Activated CD4-positive, alpha-beta memory T cell treated with anti-CD3 and anti-CD28 coated beads for 36 hours (primary cell): Measurements from ENCODE around the gene GRHL3. TPM values are rescaled to one million over a fixed set of nuclear protein-coding genes. Genes with fewer than 3 reads are reported as not detected.
"Not testable (repeated sequence)": the region's sequence is repeated elsewhere in the genome, so short reads cannot be mapped to it uniquely, and the experiment has no call there.

Experiments used
- CTCF ChIA-PET: fragments of 350-600 bp; sonication (Branson Sonifier 250); formaldehyde crosslinking; loops from one replicate; lab custom pipeline; 2021; ENCODE audit warnings: antibody characterized with exemption, inconsistent platforms; lab: Charles Lee
- POLR2A ChIA-PET: fragments of 350-600 bp; sonication (Branson Sonifier 250); formaldehyde crosslinking; loops from one replicate; lab custom pipeline; 2021; ENCODE audit warnings: antibody characterized with exemption; lab: Charles Lee
- DNase-seq: peaks from one replicate; pipeline ENCODE4 v3.0.0-alpha.2; 2020
- H3K27ac Mint-ChIP-seq: one replicate; pipeline ENCODE4 v1.8.0; 2021; ENCODE audit warnings: mixed read lengths
- H3K27me3 Mint-ChIP-seq: one replicate; pipeline ENCODE4 v1.8.0; 2021; ENCODE audit warnings: mixed read lengths
- H3K36me3 Mint-ChIP-seq: one replicate; pipeline ENCODE4 v1.8.0; 2021; ENCODE audit warnings: mixed read lengths
- H3K4me1 Mint-ChIP-seq: one replicate; pipeline ENCODE4 v1.8.0; 2021; ENCODE audit warnings: low read depth, mixed read lengths
- H3K4me3 Mint-ChIP-seq: one replicate; pipeline ENCODE4 v1.8.0; 2021; ENCODE audit warnings: mild to moderate bottlenecking, mixed read lengths
- H3K9me3 Mint-ChIP-seq: one replicate; pipeline ENCODE4 v1.8.0; 2021; ENCODE audit warnings: mixed read lengths
- intact Hi-C: fragments of 100-400 bp; cut with micrococcal nuclease; formaldehyde crosslinking; loops from one replicate; pipeline ENCODE4 v1.15.1; 2023
- total RNA-seq, 2 experiments: library from RNA; stranded (reverse); gene quantifications; one replicate each; pipeline ENCODE4 v1.2.3, GENCODE V29; 2021

Gene GRHL3
- total RNA-seq, 2 experiments from 2014 or later: not detected

- no peak overlapping the region for H3K27ac Mint-ChIP-seq
- no peaks in the 10 kb centered on the region for H3K9me3 Mint-ChIP-seq
- no peak overlapping the region for H3K4me3 Mint-ChIP-seq
- DNase-seq: no peak
- ChIA-PET POLR2A (no interaction called here), CTCF (interaction anchor here (1.5 kb wide), 1 partner anchor 108 kb away, joined by 3 read pairs; no protein-coding TSS in a partner anchor)
- H3K27me3 Mint-ChIP-seq: no peaks in the 10 kb centered on the region
- no peaks in the 10 kb centered on the region for H3K4me1 Mint-ChIP-seq
- no peaks in the 10 kb centered on the region for H3K36me3 Mint-ChIP-seq
- intact Hi-C loops: no loop called here
These were observed 35.6 kb upstream of the GRHL3 start for GRCh38 chr1:24283326-24284155.

DNA sequence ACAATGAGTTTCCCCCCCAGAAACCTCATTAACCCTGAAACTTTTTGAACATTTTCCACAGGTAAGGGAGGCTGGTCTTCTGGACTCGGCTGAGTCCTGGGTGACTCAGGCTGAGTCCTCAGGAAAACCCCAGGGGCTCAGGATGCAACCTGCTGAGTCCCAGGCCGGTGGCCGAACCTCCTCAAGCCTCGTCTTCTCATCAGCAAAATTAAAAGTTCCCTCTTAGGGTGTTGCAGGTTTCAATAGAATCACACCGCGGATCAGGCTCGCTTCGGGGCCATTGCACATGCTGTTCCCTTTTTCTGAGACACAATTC lies 35.0 kb upstream of the GRHL3 start:
- CTCF ChIA-PET: interaction anchor here (1.5 kb wide), 1 partner anchor 108 kb away, joined by 3 read pairs; no protein-coding TSS in a partner anchor
- DNase-seq: no peak
- Mint-ChIP-seq H3K27ac (no peak overlapping the region), H3K36me3 (no peaks in the 10 kb centered on the region), H3K4me3 (no peak overlapping the region), H3K9me3 (no peaks in the 10 kb centered on the region), H3K4me1 (no peaks in the 10 kb centered on the region), H3K27me3 (no peaks in the 10 kb centered on the region)
- intact Hi-C loops: no loop called here
- POLR2A ChIA-PET: no interaction called here

GRCh38 chr1:24285231-24285630 lies 33.9 kb upstream of the GRHL3 start:
- no peaks in the 10 kb centered on the region for H3K27me3 Mint-ChIP-seq
- no peaks in the 10 kb centered on the region for H3K36me3 Mint-ChIP-seq
- no peaks in the 10 kb centered on the region for H3K9me3 Mint-ChIP-seq
- H3K27ac Mint-ChIP-seq: no peak overlapping the region
- H3K4me3 Mint-ChIP-seq: no peak overlapping the region
- no peaks in the 10 kb centered on the region for H3K4me1 Mint-ChIP-seq
- no peak for DNase-seq
- CTCF ChIA-PET: no interaction called here
- POLR2A ChIA-PET: no interaction called here
- intact Hi-C loops: no loop called here

- H3K9me3 Mint-ChIP-seq: no peaks in the 10 kb centered on the region
- intact Hi-C loops: no loop called here
- no peak for DNase-seq
- no peaks in the 10 kb centered on the region for H3K4me1 Mint-ChIP-seq
- POLR2A ChIA-PET: no interaction called here
- CTCF ChIA-PET: interaction anchor here (0.8 kb wide), 1 partner anchor 136 kb away, joined by 3 read pairs; no protein-coding TSS in a partner anchor
- H3K36me3 Mint-ChIP-seq: no peaks in the 10 kb centered on the region
- H3K27ac Mint-ChIP-seq: no peak overlapping the region
- no peak overlapping the region for H3K4me3 Mint-ChIP-seq
- no peaks in the 10 kb centered on the region for H3K27me3 Mint-ChIP-seq
These were observed 32.7 kb upstream of the GRHL3 start for GRCh38 chr1:24286246-24287010.

DNA sequence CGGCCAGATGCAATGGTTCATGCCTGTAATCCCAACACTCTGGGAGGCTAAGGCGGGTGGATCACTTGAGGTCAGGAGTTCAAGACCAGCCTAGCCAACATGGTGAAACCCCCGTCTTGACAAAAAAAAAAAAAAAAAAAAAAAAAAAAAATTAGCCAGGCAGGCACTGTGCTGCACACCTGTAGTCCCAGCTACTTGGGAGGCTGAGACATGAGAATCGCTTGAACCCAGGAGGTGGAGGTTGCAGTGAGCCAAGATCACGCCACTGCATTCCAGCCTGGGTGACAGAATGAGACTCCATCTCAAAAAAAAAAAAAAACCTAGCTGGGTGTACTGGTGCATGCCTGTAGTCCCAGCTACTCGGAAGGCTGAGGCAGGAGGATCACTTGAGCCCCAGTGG lies 31.4 kb upstream of the GRHL3 start:
- H3K27me3 Mint-ChIP-seq, CTCF ChIA-PET, H3K4me1 Mint-ChIP-seq, POLR2A ChIA-PET, H3K9me3 Mint-ChIP-seq, DNase-seq, intact Hi-C loops, H3K36me3 Mint-ChIP-seq, H3K4me3 Mint-ChIP-seq, H3K27ac Mint-ChIP-seq: not testable (repeated sequence)

GRCh38 chr1:24288479-24288878 lies 30.7 kb upstream of the GRHL3 start:
- POLR2A ChIA-PET: no interaction called here
- intact Hi-C loops: no loop called here
- no peaks in the 10 kb centered on the region for H3K36me3 Mint-ChIP-seq
- H3K4me3 Mint-ChIP-seq: no peak overlapping the region
- H3K4me1 Mint-ChIP-seq: no peaks in the 10 kb centered on the region
- CTCF ChIA-PET: interaction anchor here (1.6 kb wide), 1 partner anchor 89 kb away, joined by 3 read pairs; no protein-coding TSS in a partner anchor
- no peaks in the 10 kb centered on the region for H3K9me3 Mint-ChIP-seq
- DNase-seq: no peak
- no peaks in the 10 kb centered on the region for H3K27me3 Mint-ChIP-seq
- no peak overlapping the region for H3K27ac Mint-ChIP-seq

DNA sequence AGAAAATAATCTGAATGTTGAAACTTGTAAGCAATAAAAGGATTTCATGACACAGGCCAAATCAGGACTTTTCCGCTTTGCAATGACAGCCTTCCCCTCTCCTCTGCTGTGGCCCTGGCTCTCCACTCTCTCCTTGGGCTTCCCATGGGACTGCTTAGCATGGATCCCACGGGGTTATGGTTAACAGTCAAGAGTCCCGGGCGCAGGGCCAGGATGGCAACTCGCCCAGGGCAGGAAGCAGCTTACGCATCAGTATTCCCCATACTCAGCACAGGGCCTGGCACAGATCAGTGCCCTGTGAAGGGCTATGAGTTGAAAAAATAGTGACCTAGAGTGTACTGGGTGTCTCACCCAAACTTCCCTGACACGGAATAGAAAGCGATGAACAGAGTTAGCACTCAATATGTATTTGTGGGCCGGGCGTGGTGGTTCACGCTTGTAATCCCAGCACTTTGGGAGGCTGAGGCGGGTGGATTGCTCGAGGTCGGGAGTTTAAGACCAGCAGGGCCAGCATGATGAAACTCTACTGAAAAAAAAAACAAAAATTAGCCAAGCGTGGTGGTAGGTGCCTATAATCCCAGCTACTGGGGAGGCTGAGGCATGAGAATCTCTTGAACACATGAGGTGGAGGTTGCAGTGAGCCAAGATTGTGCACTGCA lies 29.1 kb upstream of the GRHL3 start:
- Mint-ChIP-seq H3K36me3 (no peaks in the 10 kb centered on the region), H3K9me3 (no peaks in the 10 kb centered on the region), H3K4me3 (no peak overlapping the region), H3K27ac (no peak overlapping the region), H3K27me3 (no peaks in the 10 kb centered on the region), H3K4me1 (no peaks in the 10 kb centered on the region)
- POLR2A ChIA-PET: no interaction called here
- CTCF ChIA-PET: interaction anchor here (2.0 kb wide), 1 partner anchor 101 kb away, joined by 5 read pairs; no protein-coding TSS in a partner anchor
- intact Hi-C loops: no loop called here
- DNase-seq: no peak

DNA sequence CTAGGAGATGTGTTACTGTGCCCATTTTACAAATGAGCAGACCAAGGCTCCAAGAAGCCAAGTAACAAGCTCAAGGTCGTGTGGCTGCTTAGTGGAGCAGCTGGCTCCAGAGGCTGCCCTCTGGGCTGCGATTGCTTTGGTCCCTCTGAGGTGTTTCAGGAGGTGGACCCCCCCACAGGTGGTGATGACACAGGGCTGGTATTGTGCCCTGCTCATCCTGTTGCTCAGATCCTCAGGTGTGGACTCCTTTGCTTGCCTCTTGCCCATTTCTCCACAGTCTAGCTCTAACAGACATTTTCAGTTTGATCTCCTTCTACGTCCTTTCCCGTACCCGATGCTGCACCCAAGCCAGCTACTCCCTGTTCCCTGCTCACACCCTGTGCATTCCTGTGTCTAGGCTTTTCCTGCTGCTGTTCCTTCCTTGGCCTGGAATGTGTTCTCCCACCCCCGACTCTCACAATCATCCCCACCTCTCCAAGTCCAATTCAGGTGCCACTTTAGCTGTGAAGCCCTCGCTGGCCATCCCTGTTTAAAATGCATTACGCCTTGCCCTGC lies 28.1 kb upstream of the GRHL3 start:
- Mint-ChIP-seq H3K4me3 (no peak overlapping the region), H3K27ac (no peak overlapping the region), H3K27me3 (peaks cover 2% of the 10 kb centered on the region), H3K9me3 (no peaks in the 10 kb centered on the region), H3K36me3 (no peaks in the 10 kb centered on the region), H3K4me1 (no peaks in the 10 kb centered on the region)
- DNase-seq: no peak
- intact Hi-C loops: no loop called here
- ChIA-PET POLR2A (no interaction called here), CTCF (interaction anchor here (0.8 to 2.0 kb wide), 3 partner anchors 100 to 296 kb away, joined by 3 to 5 read pairs (median 3); no protein-coding TSS in a partner anchor)

DNA sequence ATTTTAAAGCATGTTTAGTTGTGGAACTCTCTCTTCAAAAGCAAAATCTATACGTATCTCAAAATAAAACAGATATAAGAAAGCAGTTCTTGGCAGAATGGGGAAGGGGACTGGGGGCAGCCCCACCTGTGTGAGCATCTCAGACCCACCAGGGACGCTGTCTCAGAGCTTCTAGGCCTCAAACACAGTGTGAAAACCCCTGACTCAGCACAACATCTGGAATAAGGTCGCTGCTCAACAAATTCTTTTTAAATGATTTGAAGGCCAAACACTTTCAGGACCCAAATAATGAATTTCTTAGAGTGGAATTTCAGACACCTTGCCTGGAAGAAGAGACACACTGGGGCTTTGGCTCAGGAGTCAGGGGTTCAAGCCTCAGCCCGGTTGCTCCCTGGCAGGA lies 27.1 kb upstream of the GRHL3 start:
- Mint-ChIP-seq H3K4me3 (no peak overlapping the region), H3K36me3 (no peaks in the 10 kb centered on the region), H3K4me1 (no peaks in the 10 kb centered on the region), H3K27me3 (peaks cover 2% of the 10 kb centered on the region), H3K9me3 (no peaks in the 10 kb centered on the region), H3K27ac (no peak overlapping the region)
- ChIA-PET CTCF (interaction anchor here (2.0 kb wide), 1 partner anchor 99 kb away, joined by 5 read pairs; no protein-coding TSS in a partner anchor), POLR2A (no interaction called here)
- intact Hi-C loops: no loop called here
- no peak for DNase-seq

GRCh38 chr1:24292887-24293286 lies 26.3 kb upstream of the GRHL3 start:
- H3K27ac Mint-ChIP-seq: no peak overlapping the region
- no peaks in the 10 kb centered on the region for H3K9me3 Mint-ChIP-seq
- peaks cover 5% of the 10 kb centered on the region for H3K27me3 Mint-ChIP-seq
- intact Hi-C loops: no loop called here
- no peak overlapping the region for H3K4me3 Mint-ChIP-seq
- no peaks in the 10 kb centered on the region for H3K4me1 Mint-ChIP-seq
- no peaks in the 10 kb centered on the region for H3K36me3 Mint-ChIP-seq
- ChIA-PET CTCF (no interaction called here), POLR2A (interaction anchor here (0.5 kb wide), 1 partner anchor 1363 kb away, joined by 4 read pairs; no protein-coding TSS in a partner anchor)
- no peak for DNase-seq

DNA sequence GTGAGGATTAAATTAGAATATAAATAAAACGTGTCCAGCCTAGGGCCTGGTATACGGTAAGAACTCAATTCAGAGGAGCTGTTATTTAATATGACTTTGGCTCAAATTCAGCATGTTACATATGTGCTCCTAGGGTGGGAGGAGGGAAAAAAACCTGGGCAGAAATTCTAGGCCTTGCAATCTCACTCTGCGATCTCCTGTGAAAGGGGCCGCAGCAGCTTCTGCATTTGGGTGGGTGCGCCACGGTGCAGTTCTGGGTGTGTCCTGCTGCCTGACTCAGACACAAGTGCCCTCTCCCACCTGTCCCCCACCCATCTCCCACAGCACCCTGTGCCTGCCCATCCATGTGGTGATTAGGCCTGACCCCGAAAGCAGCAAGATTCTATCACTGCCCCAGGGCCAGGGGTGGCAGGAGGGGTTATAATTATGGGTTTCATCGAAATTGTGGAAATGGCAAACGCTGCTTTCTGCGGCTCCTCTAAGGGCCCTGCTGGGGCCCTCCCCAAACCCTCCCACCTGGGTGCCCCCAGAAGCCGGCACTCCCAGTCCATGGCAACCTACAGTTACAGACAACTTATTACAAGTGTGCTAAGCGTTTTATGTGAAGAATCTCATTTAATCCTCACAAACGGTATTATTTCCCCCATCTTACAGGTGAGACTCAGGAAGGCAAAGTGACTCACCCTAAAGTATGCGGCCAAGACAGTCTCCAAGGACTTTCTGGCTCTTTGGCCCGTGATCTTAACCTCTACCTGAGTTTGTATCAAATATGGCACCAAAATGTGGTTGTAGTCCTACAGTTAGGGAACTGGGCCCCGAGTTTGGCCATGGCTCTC lies 25.5 kb upstream of the GRHL3 start:
- POLR2A ChIA-PET: no interaction called here
- no peak overlapping the region for H3K27ac Mint-ChIP-seq
- peaks cover 7% of the 10 kb centered on the region for H3K27me3 Mint-ChIP-seq
- no peaks in the 10 kb centered on the region for H3K9me3 Mint-ChIP-seq
- intact Hi-C loops: no loop called here
- CTCF ChIA-PET: interaction anchor here (0.6 kb wide), 1 partner anchor 94 kb away, joined by 3 read pairs; no protein-coding TSS in a partner anchor
- no peaks in the 10 kb centered on the region for H3K4me1 Mint-ChIP-seq
- DNase-seq: no peak
- no peak overlapping the region for H3K4me3 Mint-ChIP-seq
- H3K36me3 Mint-ChIP-seq: no peaks in the 10 kb centered on the region
